PFSK-1 (cell line): ENCODE measurements around the gene TBC1D22A.

Experiments
- FOXP2 ChIP-seq: optimal IDR thresholded peaks from 2 replicates; pipeline ENCODE3; 2011; ENCODE audit warnings: borderline replicate concordance, control low read depth, inconsistent platforms; ENCODE audit not compliant: insufficient read depth; ENCODE audit errors: extremely low read length, extremely low read depth
- POLR2AphosphoS5 ChIP-seq: IDR thresholded peaks from 2 replicates; pipeline ENCODE4 v1.6.1; 2012; ENCODE audit warnings: low read depth, mild to moderate bottlenecking, control low read depth, low read length, moderate library complexity
- REST ChIP-seq, 2 experiments: IDR thresholded peaks; 2 replicates each; pipeline versions ENCODE4 v1.6.1 to v1.8.0; 2011 to 2012; ENCODE audit warnings: low read depth in 2 of 2, low read length in 2 of 2, control low read depth in 1 of 2, inconsistent platforms in 1 of 2, mild to moderate bottlenecking in 1 of 2, moderate library complexity in 1 of 2; ENCODE audit not compliant: insufficient read depth in 1 of 2
- SIN3A ChIP-seq: IDR thresholded peaks from 2 replicates; pipeline ENCODE4 v1.6.1; 2012; ENCODE audit warnings: mild to moderate bottlenecking, low read length, moderate library complexity, borderline replicate concordance; ENCODE audit not compliant: insufficient read depth
- TAF1 ChIP-seq: IDR thresholded peaks from 2 replicates; pipeline ENCODE4 v1.6.1; 2012; ENCODE audit warnings: low read length, control low read depth, borderline replicate concordance; ENCODE audit not compliant: insufficient read depth

TBC1D22A gene

GRCh38 chr22:47201996-47202818 is 439.8 kb downstream of the TBC1D22A start:
- TF ChIP-seq FOXP2: no peak
- TF ChIP-seq REST (IDR thresholded peaks at IDR 0.05; ENCODE audit: insufficient read depth in 1 of 2, low read depth in 2 of 2, low read length in 2 of 2): no peak
- TF ChIP-seq SIN3A: no peak
- no peak for TF ChIP-seq POLR2AphosphoS5
- no peak for TF ChIP-seq TAF1

- no peak for TF ChIP-seq REST (IDR thresholded peaks at IDR 0.05; ENCODE audit: insufficient read depth in 1 of 2, low read depth in 2 of 2, low read length in 2 of 2)
- TF ChIP-seq FOXP2: no peak
- TF ChIP-seq POLR2AphosphoS5: no peak
- TF ChIP-seq SIN3A: no peak
- no peak for TF ChIP-seq TAF1
Measured at GRCh38 chr22:47202819-47203553, 440.5 kb downstream of the TBC1D22A start.

GRCh38 chr22:47203554-47203991 is 441.1 kb downstream of the TBC1D22A start:
- TF ChIP-seq REST (IDR thresholded peaks at IDR 0.05; ENCODE audit: insufficient read depth in 1 of 2, low read depth in 2 of 2, low read length in 2 of 2) (no peak), FOXP2 (no peak), POLR2AphosphoS5 (no peak), SIN3A (no peak), TAF1 (no peak)

GRCh38 chr22:47204002-47204979 is 441.8 kb downstream of the TBC1D22A start:
- TF ChIP-seq SIN3A: no peak
- no peak for TF ChIP-seq POLR2AphosphoS5
- no peak for TF ChIP-seq REST (IDR thresholded peaks at IDR 0.05; ENCODE audit: insufficient read depth in 1 of 2, low read depth in 2 of 2, low read length in 2 of 2)
- TF ChIP-seq TAF1: no peak
- TF ChIP-seq FOXP2: no peak
